Limb (tissue), 2 donors: ENCODE results near the gene ZNF660.

Experiments used
- DNase-seq, 2 donors: peaks; one replicate each; pipeline ENCODE4 v3.0.0-alpha.2; 2016; ENCODE audit errors: extremely low spot score in 2 of 2

ZNF660 gene

GRCh38 chr3:44628716-44629115 lies 44.0 kb downstream of the ZNF660 start:
- DNase-seq: no peak

GRCh38 chr3:44632193-44632592 lies 47.4 kb downstream of the ZNF660 start:
- DNase-seq: no peak

GRCh38 chr3:44642337-44642736 lies 57.6 kb downstream of the ZNF660 start:
- no peak for DNase-seq

- DNase-seq: no peak
These were observed 58.3 kb downstream of the ZNF660 start for GRCh38 chr3:44643024-44643423.

- no peak for DNase-seq
These were observed 63.0 kb downstream of the ZNF660 start for GRCh38 chr3:44647771-44648170.

- DNase-seq: peak; percentile 84 to 86
These were observed 63.9 kb downstream of the ZNF660 start, which contains the start of gene ZNF35 for GRCh38 chr3:44648564-44649229. ZNF35 (plus strand) TSS chr3:44648732; CDS start chr3:44651068, 2,336 bp downstream.
